GM18909 (cell line): ENCODE data around the gene TGFB1I1.

Experiments
- ATAC-seq: cut with Tn5 transposase; IDR thresholded peaks from one replicate; pipeline ENCODE4 v1.9.1; 2021; ENCODE audit warnings: mild to moderate bottlenecking; ENCODE audit not compliant: unreplicated experiment, poor library complexity

The TGFB1I1 gene

DNA sequence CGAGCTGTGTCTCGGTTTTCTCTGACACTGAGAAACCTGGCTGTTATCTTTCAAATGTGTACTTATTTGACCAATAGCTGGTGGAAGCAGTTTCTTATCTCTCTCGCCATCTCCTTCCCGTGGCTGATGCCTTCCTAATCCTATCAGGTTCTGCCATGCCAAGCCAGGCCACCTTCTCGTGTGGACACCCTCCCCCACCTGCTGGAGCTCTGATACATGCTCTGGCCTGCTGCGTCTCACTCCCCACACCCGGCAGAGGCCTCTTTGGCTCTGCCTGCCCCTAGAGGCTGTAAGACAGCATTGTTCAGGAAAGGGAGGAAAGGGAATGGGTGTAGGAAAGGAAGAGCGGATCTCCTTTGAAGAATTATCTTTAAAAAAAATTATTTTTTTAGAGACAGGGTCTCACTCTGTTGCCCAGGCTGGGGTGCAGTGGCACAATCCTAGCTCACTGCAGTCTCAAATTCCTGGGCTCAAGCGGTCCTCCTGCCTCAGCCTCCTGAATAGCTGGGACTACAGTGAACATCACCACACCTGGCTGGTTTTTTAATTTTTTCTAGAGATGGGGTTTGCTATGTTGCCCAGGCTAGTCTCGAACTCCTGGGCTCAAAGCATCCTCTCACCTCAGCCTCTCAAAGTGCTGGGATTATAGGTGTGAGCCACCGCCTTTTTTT is 20.1 kb upstream of the TGFB1I1 start:
- peak; percentile 58 for ATAC-seq

DNA sequence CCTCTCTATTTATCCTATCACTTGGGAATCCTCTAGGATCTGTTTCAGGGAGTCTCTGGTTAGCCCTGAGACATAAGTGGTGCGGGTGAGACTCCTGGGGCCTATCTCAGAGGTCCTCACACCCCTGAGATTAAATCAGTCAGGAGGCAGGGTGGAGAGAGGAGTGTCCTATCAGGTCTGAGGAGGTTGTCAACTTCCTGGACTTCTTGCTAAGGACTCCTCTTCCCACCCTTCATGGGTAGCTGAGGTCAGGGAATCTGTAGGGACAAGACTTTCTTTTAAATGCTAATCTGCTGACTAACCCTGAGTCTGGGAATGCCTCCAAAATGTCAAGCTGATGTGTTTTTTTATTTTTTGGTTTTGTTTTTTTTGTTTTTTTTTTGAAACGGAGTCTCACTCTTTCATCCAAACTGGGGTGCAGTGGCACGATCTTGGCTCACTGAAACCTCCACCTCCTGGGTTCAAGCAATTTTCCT is 19.3 kb upstream of the TGFB1I1 start:
- no peak for ATAC-seq

GRCh38 chr16:31453255-31454204 is 18.4 kb upstream of the TGFB1I1 start:
- no peak for ATAC-seq

GRCh38 chr16:31455601-31456314 is 16.2 kb upstream of the TGFB1I1 start:
- ATAC-seq: no peak

DNA sequence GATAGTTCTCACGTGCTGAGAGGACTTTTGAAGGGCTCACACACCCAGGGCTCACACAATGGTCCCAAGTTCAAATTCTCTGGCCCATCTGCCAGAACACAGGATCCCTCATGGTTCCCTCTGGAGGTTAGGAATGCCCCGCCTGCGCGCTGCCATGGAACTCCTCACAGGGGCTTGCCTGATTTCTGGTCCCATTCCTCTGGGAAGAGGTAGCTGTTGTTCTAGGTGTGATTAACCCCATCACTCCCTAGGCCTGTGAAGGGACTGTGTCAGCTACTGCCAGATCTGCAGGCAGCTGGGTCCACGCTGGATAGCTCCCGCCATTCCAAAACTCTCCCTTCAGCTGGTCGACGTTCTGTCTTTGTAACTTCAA is 15.0 kb upstream of the TGFB1I1 start:
- ATAC-seq: no peak

DNA sequence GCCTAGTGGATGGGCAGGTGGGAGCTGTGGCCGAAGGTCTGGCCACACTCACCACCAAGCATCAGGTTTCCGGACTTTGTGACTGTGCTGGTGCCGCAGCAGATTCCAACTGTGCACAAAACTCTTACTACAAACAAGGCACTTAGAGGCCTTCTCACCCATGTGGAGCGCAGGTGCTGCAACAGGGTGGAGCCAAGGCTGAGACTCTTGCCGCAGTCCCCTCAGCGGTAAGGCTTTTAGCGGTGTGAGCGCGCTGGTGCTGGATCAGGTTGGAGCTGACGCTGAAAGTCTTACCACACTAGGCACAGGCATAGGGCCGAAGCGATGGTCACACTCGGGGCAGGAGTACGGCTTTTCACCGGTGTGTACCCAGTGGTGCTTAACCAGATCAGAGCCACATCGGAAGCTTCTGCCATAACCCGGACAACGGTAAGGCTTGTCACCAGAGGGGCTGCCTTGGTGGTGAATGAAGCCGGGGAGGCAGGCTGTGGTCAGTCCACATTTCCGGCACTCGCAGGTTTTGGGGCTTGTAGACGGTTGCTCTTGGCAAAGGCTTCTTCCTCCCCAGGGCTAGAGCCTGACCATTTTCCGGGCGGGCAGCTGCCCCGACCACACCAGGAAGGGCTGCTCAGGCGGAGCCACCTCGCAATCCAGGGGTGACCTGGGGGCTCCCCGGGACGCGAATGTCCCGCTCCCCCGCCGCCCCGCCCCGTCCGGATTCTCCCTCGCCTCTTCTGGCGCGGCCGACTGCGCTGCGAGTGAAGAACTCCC is 13.7 kb upstream of the TGFB1I1 start:
- ATAC-seq: peak; percentile 14

DNA sequence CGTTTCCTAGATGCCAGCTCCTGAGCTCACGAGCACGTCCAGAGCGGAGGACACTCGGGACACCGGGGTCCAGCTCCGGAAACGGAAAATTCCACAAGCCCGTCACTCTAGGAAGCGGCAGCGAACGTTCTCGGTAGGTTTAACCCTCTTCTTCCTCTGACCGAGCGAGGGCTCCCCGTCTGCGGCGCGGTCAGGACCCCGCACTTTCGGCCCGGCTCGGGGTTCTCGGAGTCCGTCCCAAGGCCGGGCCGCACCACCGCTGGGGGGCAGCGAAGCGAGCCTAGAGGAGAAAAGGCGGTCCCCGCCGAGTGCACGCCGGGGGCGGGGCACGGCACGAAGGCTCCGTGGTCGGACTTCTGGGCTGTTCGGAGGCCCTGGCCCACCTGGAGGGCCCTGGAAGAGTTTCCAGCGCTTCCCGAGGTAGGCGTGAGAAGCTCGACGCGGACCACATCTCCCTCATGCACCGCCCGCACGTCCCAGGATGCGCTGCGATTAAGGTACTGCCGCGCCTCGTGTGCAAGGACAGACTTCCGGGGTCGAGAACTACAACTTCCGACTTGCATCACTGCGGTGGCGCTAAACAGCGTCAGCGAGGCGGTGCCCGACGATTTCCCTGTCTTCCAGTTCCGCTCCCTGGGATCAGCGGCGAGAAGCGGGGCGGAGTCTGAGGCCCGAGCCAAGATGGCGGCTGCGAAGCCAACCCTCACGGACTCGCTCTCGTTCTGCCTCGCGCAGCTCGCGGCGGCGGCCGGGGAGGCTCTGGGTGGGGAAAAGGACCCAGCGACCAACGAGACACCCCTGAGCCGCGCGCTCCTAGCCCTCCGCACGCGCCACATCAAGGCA is 12.9 kb upstream of the TGFB1I1 start, which contains the start of gene ARMC5:
Gene ARMC5 (plus strand): TSS at position 658 of the 843 bp plus-strand sequence. CDS start 24 bp downstream, at position 682.
- ATAC-seq: peak; percentile 76

- peak; percentile 75 for ATAC-seq
Observed at GRCh38 chr16:31459687-31460581, 12.0 kb upstream of the TGFB1I1 start.

DNA sequence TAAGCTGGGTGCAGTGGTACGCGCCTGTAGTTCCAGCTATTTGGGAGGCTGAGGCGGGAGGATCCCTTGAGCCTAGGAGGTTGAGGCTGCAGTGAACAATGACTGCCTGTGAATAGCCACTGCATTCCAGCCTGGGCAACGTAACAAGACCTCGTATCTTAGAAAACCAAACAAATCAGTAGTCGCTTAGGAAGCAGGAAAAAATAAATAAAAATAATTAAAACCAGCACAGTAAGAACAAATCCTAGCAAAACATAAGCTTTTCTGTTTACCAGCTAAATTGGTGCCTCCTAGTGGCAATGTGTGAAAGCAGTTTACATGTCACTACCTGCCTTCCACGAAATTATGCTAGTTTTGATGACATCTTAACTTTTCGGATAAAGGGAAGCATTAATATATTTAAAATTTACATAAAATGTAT is 11.4 kb upstream of the TGFB1I1 start:
- no peak for ATAC-seq

DNA sequence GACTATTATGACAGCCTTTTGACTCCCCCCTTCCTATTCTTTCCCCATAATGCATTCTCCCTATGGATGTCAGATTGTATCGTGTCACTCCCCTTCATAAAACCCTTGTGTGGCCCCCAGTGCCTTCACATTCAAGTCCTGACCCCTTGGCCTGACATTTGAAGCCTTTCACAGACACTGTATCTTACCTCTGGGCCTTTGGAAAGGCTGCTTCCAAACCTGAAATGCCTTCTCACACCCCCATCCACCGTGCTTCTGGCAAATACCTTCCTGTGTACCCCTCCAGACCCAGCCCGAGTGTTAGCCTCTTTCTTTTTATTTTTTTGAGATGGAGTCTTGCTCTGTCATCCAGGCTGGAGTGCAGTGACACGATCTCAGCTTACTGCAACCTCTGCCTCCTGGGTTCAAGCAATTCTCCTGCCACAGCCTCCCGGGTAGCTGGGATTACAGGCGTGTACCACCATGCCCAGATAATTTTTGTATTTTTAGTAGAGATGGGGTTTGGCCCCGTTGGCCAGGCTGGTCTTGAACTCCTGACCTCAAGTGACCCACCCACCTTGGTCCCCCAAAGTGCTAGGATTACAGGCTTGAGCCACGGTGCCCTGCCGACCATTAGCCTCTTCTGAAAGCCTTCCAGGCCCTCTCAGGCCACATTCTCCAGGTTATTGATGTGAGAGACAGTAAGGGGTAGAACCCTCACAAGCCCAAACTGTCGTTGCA is 10.6 kb upstream of the TGFB1I1 start:
- no peak for ATAC-seq

DNA sequence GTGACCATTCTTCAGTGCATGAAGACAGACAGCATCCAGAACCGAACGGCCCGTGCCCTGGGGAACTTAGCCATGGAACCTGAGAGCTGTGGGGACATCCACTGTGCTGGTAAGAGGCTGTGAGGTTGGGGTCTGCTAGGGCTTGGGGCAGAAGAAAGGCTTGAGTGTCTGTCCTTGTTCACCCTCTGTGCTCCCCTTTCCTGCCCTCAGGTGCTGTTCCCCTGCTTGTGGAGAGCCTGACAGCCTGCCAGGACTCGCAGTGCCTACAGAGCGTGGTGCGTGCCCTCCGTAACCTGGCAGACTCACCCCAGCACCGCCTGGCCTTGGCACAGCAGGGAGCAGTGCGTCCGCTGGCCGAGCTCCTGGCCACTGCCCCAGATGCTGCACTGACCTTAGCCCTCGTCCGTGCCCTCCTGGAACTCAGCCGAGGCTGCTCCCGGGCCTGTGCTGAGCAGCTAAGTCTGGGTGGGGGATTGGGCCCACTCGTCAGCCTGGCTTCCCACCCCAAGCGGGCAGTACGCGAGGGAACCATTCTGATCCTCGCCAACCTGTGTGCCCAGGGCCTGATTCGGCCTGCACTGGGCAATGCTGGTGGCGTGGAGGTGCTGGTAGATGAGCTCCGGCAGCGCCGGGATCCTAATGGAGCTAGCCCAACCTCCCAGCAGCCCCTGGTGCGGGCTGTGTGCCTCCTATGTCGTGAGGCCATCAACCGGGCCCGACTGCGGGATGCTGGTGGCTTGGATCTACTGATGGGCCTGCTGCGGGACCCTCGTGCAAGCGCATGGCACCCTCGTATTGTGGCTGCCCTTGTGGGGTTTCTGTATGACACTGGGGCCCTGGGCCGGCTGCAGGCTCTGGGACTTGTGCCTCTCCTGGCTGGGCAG is 9.8 kb upstream of the TGFB1I1 start:
- no peak for ATAC-seq

DNA sequence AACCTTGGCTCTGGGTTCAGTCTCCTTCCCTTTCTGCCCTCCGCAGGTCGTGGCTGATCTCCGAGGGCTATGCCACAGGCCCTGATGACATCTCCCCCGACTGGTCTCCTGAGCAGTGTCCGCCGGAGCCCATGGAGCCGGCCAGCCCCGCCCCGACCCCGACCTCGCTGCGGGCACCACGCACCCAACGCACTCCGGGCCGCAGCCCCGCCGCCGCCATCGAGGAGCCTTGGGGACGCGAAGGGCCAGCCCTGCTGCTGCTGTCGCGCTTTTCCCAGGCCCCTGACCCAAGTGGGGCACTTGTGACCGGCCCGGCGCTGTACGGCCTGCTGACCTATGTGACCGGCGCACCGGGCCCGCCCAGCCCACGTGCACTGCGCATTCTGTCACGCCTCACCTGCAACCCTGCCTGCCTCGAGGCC is 7.6 kb upstream of the TGFB1I1 start:
- ATAC-seq: no peak

DNA sequence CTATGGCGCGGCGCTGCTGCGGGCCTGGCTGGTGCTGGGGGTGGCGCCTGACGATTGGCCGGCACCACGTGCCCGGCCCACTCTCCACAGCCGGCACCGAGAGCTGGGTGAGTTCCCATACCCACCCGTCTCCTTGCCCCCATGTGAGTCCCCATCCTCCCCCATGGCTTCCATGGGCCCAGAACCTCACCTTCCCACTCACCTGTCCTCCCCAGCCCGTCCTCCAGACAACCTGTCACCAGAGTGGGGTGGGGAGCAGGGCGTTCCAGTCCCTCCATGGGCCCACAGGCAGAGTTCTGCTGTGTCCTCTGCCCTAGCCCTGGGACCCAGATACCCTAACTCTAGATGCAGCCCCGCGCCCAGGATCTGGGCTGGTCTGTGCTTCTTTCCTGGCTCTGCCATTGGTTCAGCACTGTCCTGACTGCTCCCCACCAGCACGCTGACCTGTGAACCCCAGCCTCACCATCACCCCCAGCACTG is 7.1 kb upstream of the TGFB1I1 start:
- ATAC-seq: no peak

DNA sequence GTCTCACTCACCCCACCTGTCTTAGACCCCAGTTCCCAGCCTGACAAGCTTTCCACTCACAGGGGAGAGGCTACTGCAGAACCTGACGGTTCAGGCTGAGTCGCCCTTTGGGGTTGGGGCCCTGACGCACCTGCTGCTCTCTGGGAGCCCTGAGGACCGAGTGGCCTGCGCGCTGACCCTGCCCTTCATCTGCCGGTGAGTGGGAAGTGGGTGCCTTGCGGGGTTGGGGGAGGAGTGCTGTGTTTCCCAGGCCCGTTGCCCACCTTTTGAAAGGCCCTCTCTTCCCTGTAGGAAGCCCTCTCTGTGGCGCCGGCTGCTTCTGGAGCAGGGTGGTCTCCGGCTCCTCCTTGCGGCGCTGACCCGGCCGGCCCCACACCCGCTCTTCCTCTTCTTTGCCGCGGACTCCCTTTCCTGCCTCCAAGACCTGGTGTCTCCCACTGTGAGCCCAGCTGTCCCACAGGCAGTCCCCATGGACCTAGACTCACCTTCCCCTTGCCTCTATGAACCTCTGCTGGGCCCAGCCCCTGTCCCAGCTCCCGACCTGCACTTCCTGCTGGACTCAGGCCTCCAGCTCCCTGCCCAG is 6.1 kb upstream of the TGFB1I1 start:
- no peak for ATAC-seq

DNA sequence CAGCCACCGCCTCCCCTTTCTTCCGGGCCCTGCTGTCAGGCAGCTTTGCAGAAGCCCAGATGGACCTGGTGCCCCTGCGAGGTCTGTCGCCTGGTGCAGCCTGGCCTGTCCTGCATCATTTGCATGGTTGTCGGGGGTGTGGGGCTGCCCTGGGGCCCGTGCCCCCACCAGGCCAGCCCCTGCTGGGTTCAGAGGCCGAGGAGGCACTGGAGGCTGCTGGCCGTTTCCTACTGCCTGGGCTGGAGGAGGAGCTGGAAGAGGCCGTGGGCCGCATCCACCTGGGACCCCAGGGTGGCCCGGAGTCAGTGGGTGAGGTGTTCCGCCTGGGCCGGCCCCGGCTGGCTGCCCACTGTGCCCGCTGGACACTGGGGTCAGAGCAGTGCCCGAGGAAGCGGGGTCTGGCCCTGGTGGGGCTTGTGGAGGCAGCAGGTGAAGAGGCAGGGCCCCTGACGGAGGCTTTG is 5.5 kb upstream of the TGFB1I1 start:
- ATAC-seq: no peak
